AG10803 (cell line): ENCODE results near the gene CRAMP1.

Source experiments
- DNase-seq: peaks from one replicate; pipeline ENCODE4 v3.0.0; 2010; ENCODE audit warnings: low read depth
- H3K4me3 ChIP-seq: 2 replicates; pipeline ENCODE4 v1.5.1; 2011; ENCODE audit warnings: mild to moderate bottlenecking, low read length, control low read depth
- CTCF ChIP-seq: conservative IDR thresholded peaks from 2 replicates; pipeline ENCODE4 v1.5.1; 2011; ENCODE audit warnings: mild to moderate bottlenecking, low read length, control low read depth, inconsistent platforms

The CRAMP1 gene

GRCh38 chr16:1619976-1620375 is 7.8 kb downstream of the CRAMP1 start:
- TF ChIP-seq CTCF: no peak
- no peak overlapping the region for H3K4me3 ChIP-seq
- DNase-seq: no peak

GRCh38 chr16:1620391-1620790 is 8.2 kb downstream of the CRAMP1 start:
- no peak for DNase-seq
- no peak overlapping the region for H3K4me3 ChIP-seq
- no peak for TF ChIP-seq CTCF

- no peak for DNase-seq
- no peak overlapping the region for H3K4me3 ChIP-seq
- TF ChIP-seq CTCF: no peak
Observed at GRCh38 chr16:1621851-1622250, 9.7 kb downstream of the CRAMP1 start.

GRCh38 chr16:1626327-1626726 is 14.2 kb downstream of the CRAMP1 start:
- TF ChIP-seq CTCF: no peak
- DNase-seq: no peak
- H3K4me3 ChIP-seq: no peak overlapping the region

GRCh38 chr16:1626776-1627175 is 14.6 kb downstream of the CRAMP1 start:
- no peak for TF ChIP-seq CTCF
- H3K4me3 ChIP-seq: no peak overlapping the region
- no peak for DNase-seq

- DNase-seq: no peak
- H3K4me3 ChIP-seq: no peak overlapping the region
- no peak for TF ChIP-seq CTCF
Observed at GRCh38 chr16:1630450-1631213, 18.5 kb downstream of the CRAMP1 start.

GRCh38 chr16:1631230-1631629 is 19.1 kb downstream of the CRAMP1 start:
- no peak for DNase-seq
- no peak for TF ChIP-seq CTCF
- H3K4me3 ChIP-seq: no peak overlapping the region
